HG02763 (cell line): ENCODE data around the gene VWA3A.

Source experiments
- ATAC-seq: cut with Tn5 transposase; IDR thresholded peaks from one replicate; pipeline ENCODE4 v1.9.1; 2021; ENCODE audit warnings: mild to moderate bottlenecking, moderate library complexity; ENCODE audit not compliant: unreplicated experiment

Gene VWA3A

DNA sequence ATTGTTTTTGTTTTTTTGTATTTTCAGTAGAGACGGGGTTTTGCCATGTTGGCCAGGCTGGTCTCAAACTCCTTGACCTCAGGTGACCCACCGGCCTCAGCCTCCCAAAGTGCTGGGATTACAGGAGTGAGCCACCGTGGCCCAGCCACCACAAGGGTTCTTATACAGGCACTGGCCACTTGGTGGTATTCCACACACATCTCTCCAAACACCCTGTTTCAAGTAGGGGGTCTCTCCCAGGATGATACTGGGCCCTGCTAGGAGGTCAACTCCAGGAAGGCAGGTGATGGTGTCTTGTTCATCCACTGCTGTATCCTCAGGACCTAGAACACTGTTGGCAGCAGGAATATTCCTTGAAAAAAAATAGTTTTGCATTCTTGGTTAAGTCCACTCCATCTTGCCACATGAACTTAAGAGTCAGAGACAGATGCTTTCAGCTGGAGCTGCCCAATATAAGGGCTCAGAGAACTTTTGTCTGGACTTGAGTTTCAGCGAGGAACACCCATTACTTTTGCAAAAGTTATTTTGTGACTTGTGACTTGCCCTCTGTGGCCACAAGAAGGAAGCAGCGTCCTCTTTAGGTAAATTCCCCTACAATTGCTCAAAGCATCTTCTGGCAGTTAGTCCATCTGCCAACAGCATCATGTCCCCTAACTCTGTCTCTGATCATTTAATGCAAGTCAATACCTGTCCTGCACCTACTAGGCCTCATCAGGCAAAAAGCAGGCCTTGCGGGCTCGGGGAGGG is 106.4 kb downstream of the VWA3A start:
- no peak for ATAC-seq

DNA sequence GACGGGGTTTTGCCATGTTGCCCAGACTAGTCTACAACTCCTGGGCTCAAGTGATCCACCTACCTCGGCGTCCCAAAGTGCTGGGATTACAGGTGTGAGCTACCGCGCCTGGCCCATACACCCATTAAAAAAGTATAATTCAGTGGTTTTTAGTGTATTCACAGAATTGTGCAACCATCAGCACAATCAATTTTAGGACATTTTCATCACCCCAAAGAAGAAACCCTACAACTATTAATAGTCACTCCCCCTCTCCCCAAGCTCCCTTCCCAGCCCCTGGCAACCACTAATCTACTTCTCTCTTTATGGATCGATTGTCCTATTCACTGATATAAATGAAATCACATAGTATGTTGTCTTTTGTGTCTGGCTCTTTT is 109.9 kb downstream of the VWA3A start:
- no peak for ATAC-seq

GRCh38 chr16:22203091-22203490 is 110.8 kb downstream of the VWA3A start:
- ATAC-seq: no peak

GRCh38 chr16:22204091-22204655 is 111.8 kb downstream of the VWA3A start:
- ATAC-seq: no peak

- ATAC-seq: no peak
These were observed 113.3 kb downstream of the VWA3A start for GRCh38 chr16:22205577-22206012.

GRCh38 chr16:22206013-22206841 is 113.9 kb downstream of the VWA3A start, which contains the start of gene EEF2K:
Gene EEF2K, plus strand, starts transcription at chr16:22206278. Its CDS starts 19,452 bp downstream, at chr16:22225730.
- ATAC-seq: peak; percentile 82
